ENCODE measurements around the gene CD84. TPM values are rescaled to one million over a fixed set of nuclear protein-coding genes. Genes with fewer than 3 reads are reported as not detected.

The CD84 gene
- polyA plus RNA-seq, 1 donor (not counting 4 experiments of a cell fraction or from before 2014, with no cell fraction given), result not detected

GRCh38 chr1:160504651-160505050 lies 74.6 kb downstream of the CD84 start:
- Histone ChIP-seq H4K20me1 (ENCODE audit: control insufficient read depth, extremely low read depth, insufficient read depth, low read length) (no peaks in the 10 kb centered on the region), H3K79me2 (ENCODE audit: control insufficient read depth, insufficient read depth, low read length) (no peaks in the 10 kb centered on the region), H3K36me3 (ENCODE audit: control insufficient read depth in 2 of 2, extremely low read depth in 1 of 2, insufficient read depth in 2 of 2, low read length in 2 of 2) (no peaks in the 10 kb centered on the region), H3K27me3 (ENCODE audit: control insufficient read depth, extremely low read depth, insufficient read depth, low read length) (peaks cover 10% of the 10 kb centered on the region), H3K9ac (ENCODE audit: control insufficient read depth, extremely low read depth, insufficient read depth, low read length) (no peak overlapping the region), H3K9me3 (ENCODE audit: control insufficient read depth, low read depth, low read length) (no peaks in the 10 kb centered on the region), H3K27ac (ENCODE audit: control insufficient read depth, insufficient read depth, low read length) (no peak overlapping the region), H3K4me1 (ENCODE audit: control insufficient read depth, extremely low read depth, insufficient read depth, low read length) (no peaks in the 10 kb centered on the region), H3K9me1 (ENCODE audit: control insufficient read depth, extremely low read depth, insufficient read depth, low read length) (no peaks in the 10 kb centered on the region), H3K4me3 (ENCODE audit: control insufficient read depth in 2 of 3, extremely low read depth in 1 of 3, insufficient read depth in 2 of 3, low read depth in 1 of 3, low read length in 3 of 3) (no peak overlapping the region), H3K4me2 (ENCODE audit: control insufficient read depth, extremely low read depth, insufficient read depth, low read depth, low read length) (no peak overlapping the region), H2AFZ (ENCODE audit: control insufficient read depth, low read length) (no peak overlapping the region)
- no peak for FAIRE-seq
- DNase-seq (ENCODE audit: low read depth, low spot score), result no peak
- dilution Hi-C loops (cut with MboI; ENCODE audit: extremely low pct_ligation_motif_present, low sequenced_read_pairs), result no loop called here
- TF ChIP-seq CTCF (optimal IDR thresholded peaks at IDR 0.05 in 1 of 3, IDR thresholded peaks at IDR 0.05 in 1 of 3, conservative IDR thresholded peaks at IDR 0.05 in 1 of 3; ENCODE audit: extremely low read depth in 1 of 3, insufficient read depth in 2 of 3, low read length in 3 of 3) (no peak), EZH2 (IDR thresholded peaks at IDR 0.05; ENCODE audit: low read length) (no peak)

DNA sequence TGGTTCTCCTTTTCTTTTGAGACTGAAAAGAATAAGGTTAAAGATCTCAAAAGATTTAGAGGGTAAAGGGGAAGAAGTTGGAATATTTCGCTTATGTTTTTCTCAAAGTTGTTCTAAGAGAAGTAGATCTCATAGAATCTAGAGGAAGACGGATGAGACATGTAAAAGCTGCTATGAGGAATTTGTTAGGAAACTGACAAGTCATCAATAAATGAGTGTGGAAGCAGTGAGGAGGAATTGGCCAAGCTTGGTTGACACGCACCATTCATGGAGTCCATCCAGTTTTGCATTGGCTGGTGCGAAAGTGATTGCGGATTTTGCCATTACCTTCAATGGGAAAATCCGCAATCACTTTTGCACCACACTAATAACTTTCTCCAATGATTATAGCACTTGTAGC lies 76.2 kb downstream of the CD84 start:
- DNase-seq (ENCODE audit: low read depth, low spot score), result no peak
- Histone ChIP-seq H3K9ac (ENCODE audit: control insufficient read depth, extremely low read depth, insufficient read depth, low read length) (no peak overlapping the region), H3K79me2 (ENCODE audit: control insufficient read depth, insufficient read depth, low read length) (no peaks in the 10 kb centered on the region), H3K9me3 (ENCODE audit: control insufficient read depth, low read depth, low read length) (no peaks in the 10 kb centered on the region), H3K27ac (ENCODE audit: control insufficient read depth, insufficient read depth, low read length) (no peak overlapping the region), H3K4me1 (ENCODE audit: control insufficient read depth, extremely low read depth, insufficient read depth, low read length) (no peaks in the 10 kb centered on the region), H3K9me1 (ENCODE audit: control insufficient read depth, extremely low read depth, insufficient read depth, low read length) (no peaks in the 10 kb centered on the region), H4K20me1 (ENCODE audit: control insufficient read depth, extremely low read depth, insufficient read depth, low read length) (no peaks in the 10 kb centered on the region), H3K4me3 (ENCODE audit: control insufficient read depth in 2 of 3, extremely low read depth in 1 of 3, insufficient read depth in 2 of 3, low read depth in 1 of 3, low read length in 3 of 3) (no peak overlapping the region), H3K4me2 (ENCODE audit: control insufficient read depth, extremely low read depth, insufficient read depth, low read depth, low read length) (no peak overlapping the region), H3K27me3 (ENCODE audit: control insufficient read depth, extremely low read depth, insufficient read depth, low read length) (peaks cover 10% of the 10 kb centered on the region), H2AFZ (ENCODE audit: control insufficient read depth, low read length) (no peak overlapping the region), H3K36me3 (ENCODE audit: control insufficient read depth in 2 of 2, extremely low read depth in 1 of 2, insufficient read depth in 2 of 2, low read length in 2 of 2) (no peaks in the 10 kb centered on the region)
- TF ChIP-seq EZH2 (IDR thresholded peaks at IDR 0.05; ENCODE audit: low read length) (no peak), CTCF (optimal IDR thresholded peaks at IDR 0.05 in 1 of 3, IDR thresholded peaks at IDR 0.05 in 1 of 3, conservative IDR thresholded peaks at IDR 0.05 in 1 of 3; ENCODE audit: extremely low read depth in 1 of 3, insufficient read depth in 2 of 3, low read length in 3 of 3) (no peak)
- no peak for FAIRE-seq
- dilution Hi-C loops (cut with MboI; ENCODE audit: extremely low pct_ligation_motif_present, low sequenced_read_pairs), result no loop called here
